GM21381 (cell line): Measurements from ENCODE around the gene GSN.

Experiments
- ATAC-seq: cut with Tn5 transposase; IDR thresholded peaks from one replicate; pipeline ENCODE4 v1.9.1; 2021; ENCODE audit warnings: mild to moderate bottlenecking, moderate library complexity; ENCODE audit not compliant: unreplicated experiment

The GSN gene

GRCh38 chr9:121267689-121268597 lies at the start of gene GSN:
TSS of gene GSN (plus strand) at chr9:121268162. CDS start at chr9:121301972, 33,810 bp downstream.
- peak; percentile 84 for ATAC-seq

- no peak for ATAC-seq
Measured at GRCh38 chr9:121218357-121219027, 49.5 kb upstream of the GSN start.

GRCh38 chr9:121219530-121219929 lies 48.4 kb upstream of the GSN start:
- ATAC-seq = no peak

- no peak for ATAC-seq
Measured at GRCh38 chr9:121220996-121221663, 46.8 kb upstream of the GSN start.

GRCh38 chr9:121221664-121222055 lies 46.3 kb upstream of the GSN start:
- no peak for ATAC-seq

GRCh38 chr9:121222524-121223171 lies 45.3 kb upstream of the GSN start:
- ATAC-seq = no peak

- no peak for ATAC-seq
Measured at GRCh38 chr9:121225240-121225639, 42.7 kb upstream of the GSN start.

GRCh38 chr9:121226175-121226574 lies 41.8 kb upstream of the GSN start:
- no peak for ATAC-seq

GRCh38 chr9:121227862-121228261 lies 40.1 kb upstream of the GSN start:
- no peak for ATAC-seq

GRCh38 chr9:121230256-121230655 lies 37.7 kb upstream of the GSN start:
- ATAC-seq = no peak

GRCh38 chr9:121232251-121232650 lies 35.7 kb upstream of the GSN start:
- no peak for ATAC-seq

GRCh38 chr9:121233906-121234831 lies 33.8 kb upstream of the GSN start:
- ATAC-seq = no peak

- ATAC-seq = no peak
Measured at GRCh38 chr9:121234832-121235161, 33.2 kb upstream of the GSN start.

GRCh38 chr9:121235512-121235911 lies 32.5 kb upstream of the GSN start:
- ATAC-seq = no peak

- no peak for ATAC-seq
Measured at GRCh38 chr9:121237916-121238315, 30.0 kb upstream of the GSN start.

- ATAC-seq = no peak
Measured at GRCh38 chr9:121239071-121239470, 28.9 kb upstream of the GSN start.

GRCh38 chr9:121239851-121240250 lies 28.1 kb upstream of the GSN start:
- no peak for ATAC-seq

GRCh38 chr9:121240472-121241135 lies 27.4 kb upstream of the GSN start:
- no peak for ATAC-seq

GRCh38 chr9:121242219-121242958 lies 25.6 kb upstream of the GSN start:
- no peak for ATAC-seq
